H1 (cell line): ENCODE measurements around the gene ZNF81. TPM values are rescaled to one million over a fixed set of nuclear protein-coding genes. Genes with fewer than 3 reads are reported as not detected.

Experiments
- CHD2 ChIP-seq: IDR thresholded peaks from 2 replicates; pipeline ENCODE4 v1.6.1; 2012; ENCODE audit warnings: low read length, improper control_type of control experiment
- GTF2F1 ChIP-seq: IDR thresholded peaks from 2 replicates; pipeline ENCODE4 v1.6.1; 2012; ENCODE audit warnings: low read depth, low read length, improper control_type of control experiment, borderline replicate concordance
- JUN ChIP-seq: IDR thresholded peaks from 2 replicates; pipeline ENCODE4 v1.6.1; 2011; ENCODE audit warnings: low read depth, mild to moderate bottlenecking, improper control_type of control experiment, low read length
- RFX5 ChIP-seq: IDR thresholded peaks from 2 replicates; pipeline ENCODE4 v1.6.1; 2011; ENCODE audit warnings: low read depth, low read length, improper control_type of control experiment, borderline replicate concordance
- polyA plus RNA-seq, 7 experiments: library from polyadenylated mRNA; depleted of rRNA in 3 of 7; stranded (reverse) in 5 of 7; unstranded in 2 of 7; fragments of >200 nt in 5 of 7; fragments of 200-250 nt in 2 of 7; gene quantifications; 1 replicate in 5 of 7; 2 replicates in 1 of 7; 4 replicates in 1 of 7; pipeline versions ENCODE4 v1.2.1 to v1.2.3, GENCODE V29; 2011 to 2013; ENCODE audit warnings: missing spikeins in 2 of 7, mixed read lengths in 2 of 7
- total RNA-seq: library from RNA; stranded (reverse); fragmentation: NEBNext Ultra II Directional; extraction: Animal tissue kit (Norgen Biotek cat#: 25700); gene quantifications from 2 replicates; pipeline ENCODE4 v1.2.1, GENCODE V29; 2021
- TF ChIP-seq, protein P1 (sequence below): fragments of 300-600 bp; sonication (generic); IDR thresholded peaks from 2 replicates; pipeline ENCODE4 v1.7.1; 2012; ENCODE audit warnings: low read length, moderate library complexity, mild to moderate bottlenecking, inconsistent platforms; ENCODE audit not compliant: insufficient replicate concordance

Gene ZNF81
- total and polyA plus RNA-seq, 2 of the 8 experiments (the other 6 are each of a cell fraction or from before 2014, with no cell fraction given), result 3.4 to 10.0 TPM

DNA sequence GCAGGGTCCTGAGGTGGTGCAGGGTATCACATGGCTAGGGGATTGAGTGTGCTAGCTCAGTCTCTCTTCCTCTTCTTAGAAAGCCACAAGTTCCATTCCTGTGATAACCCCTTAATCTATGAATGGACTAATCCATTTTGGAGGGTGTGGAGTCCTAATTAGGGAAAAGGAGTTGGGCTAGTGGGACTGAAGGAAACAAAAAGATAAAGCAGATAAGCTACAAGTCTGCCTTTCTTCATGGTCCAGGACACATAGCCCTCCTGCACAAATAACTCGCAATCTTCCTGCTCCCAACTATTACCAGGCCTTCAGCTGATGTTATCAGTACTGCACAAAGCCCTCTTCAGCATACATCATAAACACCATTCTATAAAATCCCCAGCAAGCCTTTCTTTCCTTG lies 44.2 kb downstream of the ZNF81 start (continued):
- TF ChIP-seq, protein P1, sequence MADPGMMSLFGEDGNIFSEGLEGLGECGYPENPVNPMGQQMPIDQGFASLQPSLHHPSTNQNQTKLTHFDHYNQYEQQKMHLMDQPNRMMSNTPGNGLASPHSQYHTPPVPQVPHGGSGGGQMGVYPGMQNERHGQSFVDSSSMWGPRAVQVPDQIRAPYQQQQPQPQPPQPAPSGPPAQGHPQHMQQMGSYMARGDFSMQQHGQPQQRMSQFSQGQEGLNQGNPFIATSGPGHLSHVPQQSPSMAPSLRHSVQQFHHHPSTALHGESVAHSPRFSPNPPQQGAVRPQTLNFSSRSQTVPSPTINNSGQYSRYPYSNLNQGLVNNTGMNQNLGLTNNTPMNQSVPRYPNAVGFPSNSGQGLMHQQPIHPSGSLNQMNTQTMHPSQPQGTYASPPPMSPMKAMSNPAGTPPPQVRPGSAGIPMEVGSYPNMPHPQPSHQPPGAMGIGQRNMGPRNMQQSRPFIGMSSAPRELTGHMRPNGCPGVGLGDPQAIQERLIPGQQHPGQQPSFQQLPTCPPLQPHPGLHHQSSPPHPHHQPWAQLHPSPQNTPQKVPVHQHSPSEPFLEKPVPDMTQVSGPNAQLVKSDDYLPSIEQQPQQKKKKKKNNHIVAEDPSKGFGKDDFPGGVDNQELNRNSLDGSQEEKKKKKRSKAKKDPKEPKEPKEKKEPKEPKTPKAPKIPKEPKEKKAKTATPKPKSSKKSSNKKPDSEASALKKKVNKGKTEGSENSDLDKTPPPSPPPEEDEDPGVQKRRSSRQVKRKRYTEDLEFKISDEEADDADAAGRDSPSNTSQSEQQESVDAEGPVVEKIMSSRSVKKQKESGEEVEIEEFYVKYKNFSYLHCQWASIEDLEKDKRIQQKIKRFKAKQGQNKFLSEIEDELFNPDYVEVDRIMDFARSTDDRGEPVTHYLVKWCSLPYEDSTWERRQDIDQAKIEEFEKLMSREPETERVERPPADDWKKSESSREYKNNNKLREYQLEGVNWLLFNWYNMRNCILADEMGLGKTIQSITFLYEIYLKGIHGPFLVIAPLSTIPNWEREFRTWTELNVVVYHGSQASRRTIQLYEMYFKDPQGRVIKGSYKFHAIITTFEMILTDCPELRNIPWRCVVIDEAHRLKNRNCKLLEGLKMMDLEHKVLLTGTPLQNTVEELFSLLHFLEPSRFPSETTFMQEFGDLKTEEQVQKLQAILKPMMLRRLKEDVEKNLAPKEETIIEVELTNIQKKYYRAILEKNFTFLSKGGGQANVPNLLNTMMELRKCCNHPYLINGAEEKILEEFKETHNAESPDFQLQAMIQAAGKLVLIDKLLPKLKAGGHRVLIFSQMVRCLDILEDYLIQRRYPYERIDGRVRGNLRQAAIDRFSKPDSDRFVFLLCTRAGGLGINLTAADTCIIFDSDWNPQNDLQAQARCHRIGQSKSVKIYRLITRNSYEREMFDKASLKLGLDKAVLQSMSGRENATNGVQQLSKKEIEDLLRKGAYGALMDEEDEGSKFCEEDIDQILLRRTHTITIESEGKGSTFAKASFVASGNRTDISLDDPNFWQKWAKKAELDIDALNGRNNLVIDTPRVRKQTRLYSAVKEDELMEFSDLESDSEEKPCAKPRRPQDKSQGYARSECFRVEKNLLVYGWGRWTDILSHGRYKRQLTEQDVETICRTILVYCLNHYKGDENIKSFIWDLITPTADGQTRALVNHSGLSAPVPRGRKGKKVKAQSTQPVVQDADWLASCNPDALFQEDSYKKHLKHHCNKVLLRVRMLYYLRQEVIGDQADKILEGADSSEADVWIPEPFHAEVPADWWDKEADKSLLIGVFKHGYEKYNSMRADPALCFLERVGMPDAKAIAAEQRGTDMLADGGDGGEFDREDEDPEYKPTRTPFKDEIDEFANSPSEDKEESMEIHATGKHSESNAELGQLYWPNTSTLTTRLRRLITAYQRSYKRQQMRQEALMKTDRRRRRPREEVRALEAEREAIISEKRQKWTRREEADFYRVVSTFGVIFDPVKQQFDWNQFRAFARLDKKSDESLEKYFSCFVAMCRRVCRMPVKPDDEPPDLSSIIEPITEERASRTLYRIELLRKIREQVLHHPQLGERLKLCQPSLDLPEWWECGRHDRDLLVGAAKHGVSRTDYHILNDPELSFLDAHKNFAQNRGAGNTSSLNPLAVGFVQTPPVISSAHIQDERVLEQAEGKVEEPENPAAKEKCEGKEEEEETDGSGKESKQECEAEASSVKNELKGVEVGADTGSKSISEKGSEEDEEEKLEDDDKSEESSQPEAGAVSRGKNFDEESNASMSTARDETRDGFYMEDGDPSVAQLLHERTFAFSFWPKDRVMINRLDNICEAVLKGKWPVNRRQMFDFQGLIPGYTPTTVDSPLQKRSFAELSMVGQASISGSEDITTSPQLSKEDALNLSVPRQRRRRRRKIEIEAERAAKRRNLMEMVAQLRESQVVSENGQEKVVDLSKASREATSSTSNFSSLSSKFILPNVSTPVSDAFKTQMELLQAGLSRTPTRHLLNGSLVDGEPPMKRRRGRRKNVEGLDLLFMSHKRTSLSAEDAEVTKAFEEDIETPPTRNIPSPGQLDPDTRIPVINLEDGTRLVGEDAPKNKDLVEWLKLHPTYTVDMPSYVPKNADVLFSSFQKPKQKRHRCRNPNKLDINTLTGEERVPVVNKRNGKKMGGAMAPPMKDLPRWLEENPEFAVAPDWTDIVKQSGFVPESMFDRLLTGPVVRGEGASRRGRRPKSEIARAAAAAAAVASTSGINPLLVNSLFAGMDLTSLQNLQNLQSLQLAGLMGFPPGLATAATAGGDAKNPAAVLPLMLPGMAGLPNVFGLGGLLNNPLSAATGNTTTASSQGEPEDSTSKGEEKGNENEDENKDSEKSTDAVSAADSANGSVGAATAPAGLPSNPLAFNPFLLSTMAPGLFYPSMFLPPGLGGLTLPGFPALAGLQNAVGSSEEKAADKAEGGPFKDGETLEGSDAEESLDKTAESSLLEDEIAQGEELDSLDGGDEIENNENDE, result no peak
- TF ChIP-seq JUN (no peak), RFX5 (no peak), GTF2F1 (no peak), CHD2 (no peak)
